A549 (cell line): ENCODE data around the gene SLC24A3. TPM values are rescaled to one million over a fixed set of nuclear protein-coding genes. Genes with fewer than 3 reads are reported as not detected.

Experiments used
- ATAC-seq, 2 experiments: fragments of 200-7000 bp in 1 of 2; fragments of >200 bp in 1 of 2; cut with Nextera tagmentation in 1 of 2; cut with Tn5 transposase in 1 of 2; 3 replicates each; pipeline versions ENCODE4 v1.8.0 to v1.9.1; 2018 to 2020; ENCODE audit warnings: mild to moderate bottlenecking in 1 of 2, moderate library complexity in 1 of 2
- CTCF ChIA-PET: fragments of 300-600 bp; sonication (Branson Sonifier 250); formaldehyde crosslinking; extraction: SDS; loops from one replicate; lab custom pipeline; 2021; ENCODE audit warnings: antibody characterized with exemption, inconsistent platforms; lab: Yijun Ruan, JAX
- POLR2A ChIA-PET: fragments of 350-600 bp; formaldehyde crosslinking; extraction: SDS; loops from one replicate; lab custom pipeline; 2021; ENCODE audit warnings: antibody characterized with exemption, inconsistent platforms; lab: Yijun Ruan, JAX
- DNase-seq, 2 experiments: peaks; one replicate each; pipeline versions ENCODE4 v3.0.0 to v3.0.0-alpha.2; 2011 to 2016; ENCODE audit warnings: low read depth in 1 of 2, low spot score in 1 of 2
- FAIRE-seq: peaks from 2 replicates; lab custom pipeline; 2011; peaks lifted over from hg19 to GRCh38; lab: Jason Lieb, UNC
- H3K27ac ChIP-seq, 2 experiments: fragments of >200 bp; sonication (Bioruptor Twin); formaldehyde crosslinking; 3 replicates each; pipeline ENCODE4 v1.5.1; 2016 to 2017
- H3K4me1 ChIP-seq: fragments of >200 bp; sonication (Bioruptor Twin); formaldehyde crosslinking; 3 replicates; pipeline ENCODE4 v1.6.1; 2016
- H3K4me2 ChIP-seq: fragments of >200 bp; sonication (Bioruptor Twin); formaldehyde crosslinking; 3 replicates; pipeline ENCODE4 v1.6.1; 2016
- H3K4me3 ChIP-seq: fragments of >200 bp; sonication (Bioruptor Twin); formaldehyde crosslinking; 3 replicates; pipeline ENCODE4 v1.5.1; 2016
- H3K9me3 ChIP-seq: fragments of >200 bp; sonication (Bioruptor Twin); formaldehyde crosslinking; 3 replicates; pipeline ENCODE4 v1.6.1; 2016
- CHD2 ChIP-seq: fragments of 150-350 bp; IDR thresholded peaks from 2 replicates; pipeline ENCODE4 v1.6.1; 2014; ENCODE audit warnings: low read length; ENCODE audit not compliant: partially characterized antibody
- CHD4 ChIP-seq: fragments of 200-600 bp; sonication (generic); IDR thresholded peaks from 2 replicates; pipeline ENCODE4 v1.6.1; 2016; ENCODE audit warnings: antibody characterized with exemption, mild to moderate bottlenecking, borderline replicate concordance
- EHMT2 ChIP-seq: fragments of 200-600 bp; sonication (generic); IDR thresholded peaks from 2 replicates; pipeline ENCODE4 v1.6.1; 2016; ENCODE audit warnings: antibody characterized with exemption, low read depth, mild to moderate bottlenecking, moderate library complexity
- HDAC2 ChIP-seq: fragments of 200-600 bp; sonication (generic); IDR thresholded peaks from 2 replicates; pipeline ENCODE4 v1.6.1; 2016
- HEYL ChIP-seq: fragments of 250-450 bp; sonication (Bioruptor Pico); IDR thresholded peaks from 2 replicates; pipeline ENCODE4 v1.8.0; 2021; ENCODE audit warnings: mild to moderate bottlenecking, moderate library complexity
- MAFK ChIP-seq: fragments of 450-650 bp; IDR thresholded peaks from 2 replicates; pipeline ENCODE4 v1.6.1; 2014; ENCODE audit not compliant: partially characterized antibody
- MYC ChIP-seq: IDR thresholded peaks from 2 replicates; pipeline ENCODE4 v1.6.1; 2012; ENCODE audit warnings: mild to moderate bottlenecking, inconsistent platforms, low read length, improper control_type of control experiment, borderline replicate concordance
- NFE2L2 ChIP-seq: fragments of 150-350 bp; conservative IDR thresholded peaks from 2 replicates; pipeline ENCODE4 v1.6.1; 2014; ENCODE audit warnings: low read length
- RARB ChIP-seq: fragments of 250-450 bp; sonication (Bioruptor Pico); IDR thresholded peaks from 2 replicates; pipeline ENCODE4 v1.8.0; 2021; ENCODE audit warnings: mild to moderate bottlenecking, moderate library complexity
- RNF2 ChIP-seq: fragments of 200-600 bp; sonication (generic); IDR thresholded peaks from 2 replicates; pipeline ENCODE4 v1.6.1; 2016; ENCODE audit warnings: low read depth, mild to moderate bottlenecking, antibody characterized with exemption, moderate library complexity, borderline replicate concordance
- SREBF2 ChIP-seq: fragments of 450-650 bp; IDR thresholded peaks from 2 replicates; pipeline ENCODE4 v1.6.1; 2014; ENCODE audit warnings: mild to moderate bottlenecking, moderate library complexity
- ZFP36 ChIP-seq: fragments of 450-650 bp; IDR thresholded peaks from 2 replicates; pipeline ENCODE4 v1.6.1; 2014; ENCODE audit warnings: borderline replicate concordance; ENCODE audit not compliant: partially characterized antibody
- ZSCAN20 ChIP-seq: fragments of 250-450 bp; sonication (Bioruptor Pico); IDR thresholded peaks from 2 replicates; pipeline ENCODE4 v1.8.0; 2022; ENCODE audit warnings: mild to moderate bottlenecking, moderate library complexity
- WGBS: methylation state at CpG from one replicate; pipeline ENCODE4 v1.1.6; 2017; ENCODE audit errors: missing lambda C conversion rate; 5-methylcytosine and 5-hydroxymethylcytosine counted together
- polyA plus RNA-seq, 4 experiments: library from polyadenylated mRNA; depleted of rRNA in 3 of 4; stranded (reverse); fragments of >200 nt; fragmentation: RNase III in 1 of 4; extraction: RNeasy Plus Mini Kit Qiagen cat#74134 plus additional on column Dnase treatment in 1 of 4; gene quantifications; 2 replicates in 3 of 4; 3 replicates in 1 of 4; pipeline ENCODE4 v1.2.3, GENCODE V29; 2011 to 2017
- TF ChIP-seq, protein P1 (sequence below): fragments of >200 bp; sonication (Bioruptor Twin); formaldehyde crosslinking; IDR thresholded peaks from 2 replicates; pipeline ENCODE4 v1.6.1; 2016
- TF ChIP-seq, protein P2 (sequence below): fragments of 200-600 bp; sonication (generic); IDR thresholded peaks from 2 replicates; pipeline ENCODE4 v1.6.1; 2016; ENCODE audit warnings: antibody characterized with exemption, mild to moderate bottlenecking, moderate library complexity
- TF ChIP-seq, protein P3 (sequence below): IDR thresholded peaks from 2 replicates; pipeline ENCODE4 v1.6.1; 2012
- TF ChIP-seq, protein P4 (sequence below): IDR thresholded peaks from 2 replicates; pipeline ENCODE4 v1.6.1; 2012
- TF ChIP-seq, protein P5 (sequence below): fragments of 250-450 bp; sonication (Bioruptor Pico); IDR thresholded peaks from 2 replicates; pipeline ENCODE4 v1.5.0; 2020; ENCODE audit warnings: low read depth, mild to moderate bottlenecking, moderate library complexity
- TF ChIP-seq, protein P6 (sequence below): fragments of 450-650 bp; IDR thresholded peaks from 2 replicates; pipeline ENCODE4 v1.6.1; 2014; ENCODE audit warnings: antibody characterized with exemption
- TF ChIP-seq, protein P7 (sequence below): fragments of 150-350 bp; IDR thresholded peaks from 2 replicates; pipeline ENCODE4 v1.6.1; 2014; ENCODE audit warnings: low read depth, mild to moderate bottlenecking, low read length

The SLC24A3 gene
- polyA plus RNA-seq, 2 of the 4 experiments (the other 2 are of a cell fraction), result 0.08 TPM; not detected in 1

DNA sequence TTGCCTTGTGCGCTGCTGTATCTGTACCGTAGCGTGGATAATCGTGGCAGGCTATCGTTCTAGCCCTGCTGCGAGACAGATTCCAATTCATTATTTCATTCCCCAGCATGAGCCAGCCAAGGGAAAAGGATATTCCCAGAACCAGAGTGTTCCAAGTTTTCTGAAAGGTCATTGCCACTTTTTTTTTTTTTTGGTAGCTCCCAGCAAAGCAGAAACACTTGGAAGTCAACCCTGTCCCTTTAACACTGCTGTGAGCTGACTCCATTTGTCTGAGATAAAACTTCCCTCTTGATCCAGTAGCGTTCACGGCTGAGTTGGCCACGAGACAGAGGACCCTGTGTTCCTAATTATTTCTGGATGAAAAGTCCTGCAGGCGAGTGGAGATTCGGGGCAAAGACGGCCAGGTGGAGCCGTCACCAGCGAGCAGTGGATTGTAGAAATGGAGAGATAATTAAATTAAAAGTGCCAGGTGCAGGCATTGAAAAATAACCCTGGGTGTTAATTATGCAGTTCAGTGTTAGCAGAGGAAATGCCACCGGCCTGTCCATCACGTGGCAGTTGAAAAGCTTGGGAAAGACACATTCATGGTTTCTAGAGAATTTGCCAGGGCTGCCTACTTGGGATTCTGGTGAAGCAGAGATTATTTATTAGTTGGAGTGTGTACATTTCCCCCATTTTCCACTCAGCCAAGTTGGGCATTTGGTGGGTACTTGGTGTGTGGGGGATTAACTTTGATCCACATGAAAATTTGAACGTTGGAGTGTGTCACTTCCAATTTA lies 164.2 kb downstream of the SLC24A3 start:
- Histone ChIP-seq H3K9me3 (no peaks in the 10 kb centered on the region; the same call in 2 of the 3 replicates), H3K4me2 (no peak overlapping the region), H3K27ac (no peak overlapping the region), H3K4me3 (no peak overlapping the region), H3K4me1 (no peaks in the 10 kb centered on the region)
- no peak for FAIRE-seq
- DNase-seq, result no peak
- ChIA-PET CTCF (interaction anchor here (1.4 kb wide), 1 partner anchor 47 kb away, joined by 4 read pairs; no protein-coding TSS in a partner anchor), POLR2A (no interaction called here)
- TF ChIP-seq, protein P1, sequence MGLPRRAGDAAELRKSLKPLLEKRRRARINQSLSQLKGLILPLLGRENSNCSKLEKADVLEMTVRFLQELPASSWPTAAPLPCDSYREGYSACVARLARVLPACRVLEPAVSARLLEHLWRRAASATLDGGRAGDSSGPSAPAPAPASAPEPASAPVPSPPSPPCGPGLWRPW, result no peak
- TF ChIP-seq MYC, result no peak
- TF ChIP-seq, protein P2, sequence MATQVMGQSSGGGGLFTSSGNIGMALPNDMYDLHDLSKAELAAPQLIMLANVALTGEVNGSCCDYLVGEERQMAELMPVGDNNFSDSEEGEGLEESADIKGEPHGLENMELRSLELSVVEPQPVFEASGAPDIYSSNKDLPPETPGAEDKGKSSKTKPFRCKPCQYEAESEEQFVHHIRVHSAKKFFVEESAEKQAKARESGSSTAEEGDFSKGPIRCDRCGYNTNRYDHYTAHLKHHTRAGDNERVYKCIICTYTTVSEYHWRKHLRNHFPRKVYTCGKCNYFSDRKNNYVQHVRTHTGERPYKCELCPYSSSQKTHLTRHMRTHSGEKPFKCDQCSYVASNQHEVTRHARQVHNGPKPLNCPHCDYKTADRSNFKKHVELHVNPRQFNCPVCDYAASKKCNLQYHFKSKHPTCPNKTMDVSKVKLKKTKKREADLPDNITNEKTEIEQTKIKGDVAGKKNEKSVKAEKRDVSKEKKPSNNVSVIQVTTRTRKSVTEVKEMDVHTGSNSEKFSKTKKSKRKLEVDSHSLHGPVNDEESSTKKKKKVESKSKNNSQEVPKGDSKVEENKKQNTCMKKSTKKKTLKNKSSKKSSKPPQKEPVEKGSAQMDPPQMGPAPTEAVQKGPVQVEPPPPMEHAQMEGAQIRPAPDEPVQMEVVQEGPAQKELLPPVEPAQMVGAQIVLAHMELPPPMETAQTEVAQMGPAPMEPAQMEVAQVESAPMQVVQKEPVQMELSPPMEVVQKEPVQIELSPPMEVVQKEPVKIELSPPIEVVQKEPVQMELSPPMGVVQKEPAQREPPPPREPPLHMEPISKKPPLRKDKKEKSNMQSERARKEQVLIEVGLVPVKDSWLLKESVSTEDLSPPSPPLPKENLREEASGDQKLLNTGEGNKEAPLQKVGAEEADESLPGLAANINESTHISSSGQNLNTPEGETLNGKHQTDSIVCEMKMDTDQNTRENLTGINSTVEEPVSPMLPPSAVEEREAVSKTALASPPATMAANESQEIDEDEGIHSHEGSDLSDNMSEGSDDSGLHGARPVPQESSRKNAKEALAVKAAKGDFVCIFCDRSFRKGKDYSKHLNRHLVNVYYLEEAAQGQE, result no peak
- TF ChIP-seq RNF2, result no peak
- no peak for TF ChIP-seq EHMT2
- no peak for TF ChIP-seq CHD2
- TF ChIP-seq, protein P3, sequence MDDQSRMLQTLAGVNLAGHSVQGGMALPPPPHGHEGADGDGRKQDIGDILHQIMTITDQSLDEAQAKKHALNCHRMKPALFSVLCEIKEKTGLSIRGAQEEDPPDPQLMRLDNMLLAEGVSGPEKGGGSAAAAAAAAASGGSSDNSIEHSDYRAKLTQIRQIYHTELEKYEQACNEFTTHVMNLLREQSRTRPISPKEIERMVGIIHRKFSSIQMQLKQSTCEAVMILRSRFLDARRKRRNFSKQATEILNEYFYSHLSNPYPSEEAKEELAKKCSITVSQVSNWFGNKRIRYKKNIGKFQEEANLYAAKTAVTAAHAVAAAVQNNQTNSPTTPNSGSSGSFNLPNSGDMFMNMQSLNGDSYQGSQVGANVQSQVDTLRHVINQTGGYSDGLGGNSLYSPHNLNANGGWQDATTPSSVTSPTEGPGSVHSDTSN, result no peak
- no peak for TF ChIP-seq HDAC2
- WGBS, result 16% methylated on average over 17 of the region's 17 CpGs
- ATAC-seq, result no peak

DNA sequence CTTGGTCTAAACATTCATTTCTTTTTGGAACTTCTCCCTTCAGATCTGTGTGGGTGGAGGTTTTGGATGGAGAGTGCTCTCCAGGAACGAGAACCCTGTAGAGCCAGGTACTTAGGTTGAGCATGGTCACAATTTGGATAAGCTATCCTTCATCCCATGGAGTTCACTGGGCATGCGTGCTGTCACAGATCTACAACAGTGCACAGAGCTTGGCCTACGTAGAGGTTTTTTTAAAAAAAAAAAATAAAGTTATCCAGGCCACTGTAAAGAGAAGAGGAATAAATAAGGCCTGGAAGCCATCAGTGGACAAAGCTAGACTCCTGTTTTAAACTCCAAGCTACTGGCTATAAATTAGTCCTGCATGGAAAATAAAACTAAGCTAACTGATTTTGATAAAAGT lies 165.6 kb downstream of the SLC24A3 start:
- 8% methylated on average over 3 of the region's 3 CpGs for WGBS
- Histone ChIP-seq H3K9me3 (no peaks in the 10 kb centered on the region), H3K4me2 (no peak overlapping the region), H3K4me1 (no peaks in the 10 kb centered on the region), H3K27ac (no peak overlapping the region), H3K4me3 (no peak overlapping the region)
- no peak for FAIRE-seq
- no peak for DNase-seq
- TF ChIP-seq RARB (CRISPR knock-in tag) (no peak), SREBF2 (no peak), CHD2 (no peak), HEYL (CRISPR knock-in tag) (no peak), NFE2L2 (no peak)
- no peak for ATAC-seq
- ChIA-PET POLR2A (no interaction called here), CTCF (interaction anchor here (0.7 to 1.3 kb wide), 3 partner anchors 16 to 295 kb away, joined by 3 to 4 read pairs (median 3); no protein-coding TSS in a partner anchor)

DNA sequence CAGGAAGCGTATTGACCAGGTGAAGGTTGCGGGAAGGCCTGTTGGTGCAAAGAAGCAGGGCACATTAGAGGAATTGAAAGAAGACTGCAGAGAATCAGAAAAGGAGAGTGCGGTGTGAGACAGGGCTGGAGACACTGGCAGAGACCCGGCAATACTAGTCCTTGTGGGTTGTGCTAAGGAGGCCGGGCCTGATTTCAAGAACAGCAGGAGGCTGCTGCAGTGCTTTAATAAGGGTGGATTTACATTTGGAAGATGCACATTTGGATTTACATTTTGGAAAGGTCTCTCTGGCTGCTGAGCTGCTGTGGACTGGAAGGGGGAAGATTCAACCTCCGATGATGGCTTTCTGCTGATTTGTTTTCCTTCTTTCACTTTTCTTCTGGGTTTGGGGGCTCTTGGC lies 167.8 kb downstream of the SLC24A3 start:
- no peaks in the 10 kb centered on the region for H3K9me3 ChIP-seq
- H3K27ac ChIP-seq, result no peak overlapping the region
- 53% methylated on average over 6 of the region's 6 CpGs for WGBS
- ChIA-PET CTCF (no interaction called here), POLR2A (no interaction called here)
- H3K4me1 ChIP-seq, result no peaks in the 10 kb centered on the region
- TF ChIP-seq ZSCAN20 (CRISPR knock-in tag) (no peak), RNF2 (no peak), MAFK (no peak), ZFP36 (no peak), HEYL (CRISPR knock-in tag) (no peak), MYC (no peak), SREBF2 (no peak), CHD4 (no peak)
- TF ChIP-seq, protein P4, sequence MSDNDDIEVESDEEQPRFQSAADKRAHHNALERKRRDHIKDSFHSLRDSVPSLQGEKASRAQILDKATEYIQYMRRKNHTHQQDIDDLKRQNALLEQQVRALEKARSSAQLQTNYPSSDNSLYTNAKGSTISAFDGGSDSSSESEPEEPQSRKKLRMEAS, result no peak
- TF ChIP-seq, protein P5, sequence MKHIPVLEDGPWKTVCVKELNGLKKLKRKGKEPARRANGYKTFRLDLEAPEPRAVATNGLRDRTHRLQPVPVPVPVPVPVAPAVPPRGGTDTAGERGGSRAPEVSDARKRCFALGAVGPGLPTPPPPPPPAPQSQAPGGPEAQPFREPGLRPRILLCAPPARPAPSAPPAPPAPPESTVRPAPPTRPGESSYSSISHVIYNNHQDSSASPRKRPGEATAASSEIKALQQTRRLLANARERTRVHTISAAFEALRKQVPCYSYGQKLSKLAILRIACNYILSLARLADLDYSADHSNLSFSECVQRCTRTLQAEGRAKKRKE (CRISPR knock-in tag), result no peak
- TF ChIP-seq, protein P6, sequence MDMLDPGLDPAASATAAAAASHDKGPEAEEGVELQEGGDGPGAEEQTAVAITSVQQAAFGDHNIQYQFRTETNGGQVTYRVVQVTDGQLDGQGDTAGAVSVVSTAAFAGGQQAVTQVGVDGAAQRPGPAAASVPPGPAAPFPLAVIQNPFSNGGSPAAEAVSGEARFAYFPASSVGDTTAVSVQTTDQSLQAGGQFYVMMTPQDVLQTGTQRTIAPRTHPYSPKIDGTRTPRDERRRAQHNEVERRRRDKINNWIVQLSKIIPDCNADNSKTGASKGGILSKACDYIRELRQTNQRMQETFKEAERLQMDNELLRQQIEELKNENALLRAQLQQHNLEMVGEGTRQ, result no peak
- TF ChIP-seq, protein P7, sequence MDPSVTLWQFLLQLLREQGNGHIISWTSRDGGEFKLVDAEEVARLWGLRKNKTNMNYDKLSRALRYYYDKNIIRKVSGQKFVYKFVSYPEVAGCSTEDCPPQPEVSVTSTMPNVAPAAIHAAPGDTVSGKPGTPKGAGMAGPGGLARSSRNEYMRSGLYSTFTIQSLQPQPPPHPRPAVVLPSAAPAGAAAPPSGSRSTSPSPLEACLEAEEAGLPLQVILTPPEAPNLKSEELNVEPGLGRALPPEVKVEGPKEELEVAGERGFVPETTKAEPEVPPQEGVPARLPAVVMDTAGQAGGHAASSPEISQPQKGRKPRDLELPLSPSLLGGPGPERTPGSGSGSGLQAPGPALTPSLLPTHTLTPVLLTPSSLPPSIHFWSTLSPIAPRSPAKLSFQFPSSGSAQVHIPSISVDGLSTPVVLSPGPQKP, result no peak
- H3K4me2 ChIP-seq, result no peak overlapping the region
- no peak overlapping the region for H3K4me3 ChIP-seq
- ATAC-seq, result no peak
- no peak for FAIRE-seq
- DNase-seq, result no peak
